Neural progenitor cell (in vitro differentiated cells): ENCODE data around the gene SLC38A8. TPM values are rescaled to one million over a fixed set of nuclear protein-coding genes. Genes with fewer than 3 reads are reported as not detected.

Experiments
- DNase-seq: peaks from one replicate; pipeline ENCODE4 v3.0.0-alpha.2; 2016; ENCODE audit warnings: low spot score
- H2AFZ ChIP-seq: fragments of 200-600 bp; sonication (generic); replicated peaks from 2 replicates; pipeline ENCODE4 v1.6.1; 2016; ENCODE audit warnings: antibody characterized with exemption
- H3F3A ChIP-seq: fragments of 200-600 bp; sonication (generic); 2 replicates; pipeline ENCODE4 v1.6.1; 2016; ENCODE audit warnings: antibody characterized with exemption, low read depth
- H3K27ac ChIP-seq: fragments of 200-600 bp; sonication (generic); 2 replicates; pipeline ENCODE4 v1.5.1; 2016; ENCODE audit warnings: mild to moderate bottlenecking
- H3K27me3 ChIP-seq: fragments of 200-600 bp; sonication (generic); 2 replicates; pipeline ENCODE4 v1.6.1; 2016; ENCODE audit warnings: mild to moderate bottlenecking, moderate library complexity
- H3K36me3 ChIP-seq: fragments of 200-600 bp; sonication (generic); 2 replicates; pipeline ENCODE4 v1.5.1; 2016
- H3K4me1 ChIP-seq: fragments of 200-600 bp; sonication (generic); 2 replicates; pipeline ENCODE4 v1.6.1; 2016; ENCODE audit warnings: mixed run types
- H3K4me2 ChIP-seq: fragments of 200-600 bp; sonication (generic); 2 replicates; pipeline ENCODE4 v1.6.1; 2016
- H3K4me3 ChIP-seq: fragments of 200-600 bp; sonication (generic); 2 replicates; pipeline ENCODE4 v1.5.1; 2016
- H3K79me2 ChIP-seq: fragments of 200-600 bp; sonication (generic); 2 replicates; pipeline ENCODE4 v1.6.1; 2016; ENCODE audit warnings: low read depth
- H3K9ac ChIP-seq: fragments of 200-600 bp; sonication (generic); 2 replicates; pipeline ENCODE4 v1.6.1; 2016
- H3K9me3 ChIP-seq: fragments of 200-600 bp; sonication (generic); 2 replicates; pipeline ENCODE4 v1.5.1; 2016; ENCODE audit warnings: low read depth
- H4K20me1 ChIP-seq: fragments of 200-600 bp; sonication (generic); 2 replicates; pipeline ENCODE4 v1.6.1; 2016; ENCODE audit warnings: low read depth
- H3K27ac Mint-ChIP-seq: 3 replicates; pipeline ENCODE4 v1.8.0; 2021; ENCODE audit warnings: mixed read lengths
- H3K27me3 Mint-ChIP-seq: 2 replicates; pipeline ENCODE4 v1.8.0; 2022; ENCODE audit warnings: low read depth, mild to moderate bottlenecking, inconsistent platforms, moderate library complexity, mixed read lengths; ENCODE audit not compliant: insufficient read depth
- H3K36me3 Mint-ChIP-seq: 3 replicates; pipeline ENCODE4 v1.8.0; 2021; ENCODE audit warnings: mixed read lengths
- H3K4me1 Mint-ChIP-seq: 3 replicates; pipeline ENCODE4 v1.8.0; 2021; ENCODE audit warnings: mixed read lengths
- H3K4me3 Mint-ChIP-seq: 3 replicates; pipeline ENCODE4 v1.8.0; 2021; ENCODE audit warnings: mild to moderate bottlenecking, moderate library complexity, mixed read lengths
- H3K9me3 Mint-ChIP-seq: 3 replicates; pipeline ENCODE4 v1.8.0; 2020; ENCODE audit warnings: mixed read lengths
- CTCF ChIP-seq: fragments of 200-600 bp; sonication (generic); IDR thresholded peaks from 2 replicates; pipeline ENCODE4 v1.5.1; 2017; ENCODE audit warnings: antibody characterized with exemption, mild to moderate bottlenecking
- EZH2 ChIP-seq: fragments of 200-600 bp; sonication (generic); IDR thresholded peaks from 2 replicates; pipeline ENCODE4 v1.6.1; 2017; ENCODE audit warnings: antibody characterized with exemption, mild to moderate bottlenecking, moderate library complexity
- EZH2phosphoT487 ChIP-seq: fragments of 200-600 bp; sonication (generic); IDR thresholded peaks from 2 replicates; pipeline ENCODE4 v1.6.1; 2017; ENCODE audit warnings: antibody characterized with exemption
- total RNA-seq: library from RNA; depleted of rRNA; stranded (reverse); fragments of >200 nt; gene quantifications from 2 replicates; pipeline ENCODE4 v1.2.3, GENCODE V29; 2015; ENCODE audit warnings: low replicate concordance

Gene SLC38A8
- total RNA-seq, 1 donor from 2014 or later, result not detected

- Histone ChIP-seq H4K20me1 (no peaks in the 10 kb centered on the region), H3K4me1 (peaks cover 11% of the 10 kb centered on the region), H3K36me3 (no peaks in the 10 kb centered on the region), H2AFZ (no peak overlapping the region), H3K27me3 (no peaks in the 10 kb centered on the region), H3K9ac (no peak overlapping the region), H3K79me2 (no peaks in the 10 kb centered on the region), H3K27ac (no peak overlapping the region), H3K9me3 (no peaks in the 10 kb centered on the region), H3K4me2 (no peak overlapping the region), H3K4me3 (no peak overlapping the region), H3F3A (no peaks in the 10 kb centered on the region)
- Mint-ChIP-seq H3K4me3 (no peak overlapping the region), H3K27me3 (peaks cover 2% of the 10 kb centered on the region), H3K9me3 (no peaks in the 10 kb centered on the region), H3K36me3 (peaks cover 2% of the 10 kb centered on the region), H3K4me1 (peaks cover 43% of the 10 kb centered on the region), H3K27ac (no peak overlapping the region)
- DNase-seq, result no peak
- TF ChIP-seq EZH2phosphoT487 (no peak), CTCF (no peak), EZH2 (no peak)
These were observed 41.5 kb downstream of the SLC38A8 start for GRCh38 chr16:84000989-84001642.

- no peak overlapping the region for H3K27ac Mint-ChIP-seq
- no peak overlapping the region for H3K4me3 Mint-ChIP-seq
- H2AFZ ChIP-seq, result no peak overlapping the region
- DNase-seq, result no peak
- H3K27ac ChIP-seq, result no peak overlapping the region
- H3K36me3 ChIP-seq, result no peaks in the 10 kb centered on the region
- no peak overlapping the region for H3K9ac ChIP-seq
- no peaks in the 10 kb centered on the region for H3K9me3 Mint-ChIP-seq
- H4K20me1 ChIP-seq, result no peaks in the 10 kb centered on the region
- no peak overlapping the region for H3K4me2 ChIP-seq
- peaks cover 6% of the 10 kb centered on the region for H3K36me3 Mint-ChIP-seq
- peaks cover 16% of the 10 kb centered on the region for H3F3A ChIP-seq
- no peak overlapping the region for H3K4me3 ChIP-seq
- H3K79me2 ChIP-seq, result no peaks in the 10 kb centered on the region
- no peaks in the 10 kb centered on the region for H3K9me3 ChIP-seq
- peaks cover 12% of the 10 kb centered on the region for H3K27me3 Mint-ChIP-seq
- peaks cover 60% of the 10 kb centered on the region for H3K4me1 Mint-ChIP-seq
- peaks cover 30% of the 10 kb centered on the region for H3K4me1 ChIP-seq
- no peaks in the 10 kb centered on the region for H3K27me3 ChIP-seq
- no peak for TF ChIP-seq EZH2
- TF ChIP-seq CTCF, result no peak
- TF ChIP-seq EZH2phosphoT487, result no peak
These were observed 44.5 kb downstream of the SLC38A8 start for GRCh38 chr16:83998091-83998490.

- Histone ChIP-seq H3F3A (peaks cover 16% of the 10 kb centered on the region), H3K79me2 (no peaks in the 10 kb centered on the region), H3K4me1 (peaks cover 30% of the 10 kb centered on the region), H3K4me2 (no peak overlapping the region), H3K9me3 (no peaks in the 10 kb centered on the region), H3K27me3 (no peaks in the 10 kb centered on the region), H3K36me3 (no peaks in the 10 kb centered on the region), H2AFZ (no peak overlapping the region), H3K9ac (no peak overlapping the region), H4K20me1 (no peaks in the 10 kb centered on the region), H3K27ac (no peak overlapping the region), H3K4me3 (no peak overlapping the region)
- Mint-ChIP-seq H3K27ac (peak overlapping the region; percentile 86), H3K27me3 (peaks cover 15% of the 10 kb centered on the region), H3K9me3 (no peaks in the 10 kb centered on the region), H3K4me1 (peaks cover 73% of the 10 kb centered on the region), H3K4me3 (peak overlapping the region; percentile 21), H3K36me3 (peaks cover 6% of the 10 kb centered on the region)
- no peak for DNase-seq
- TF ChIP-seq CTCF (no peak), EZH2 (no peak)
These were observed 45.9 kb downstream of the SLC38A8 start for GRCh38 chr16:83996481-83997252.
